IPS DF 4.7 (cell line): ENCODE data around the gene ANKRD30B.
"Not testable (repeated sequence)": the region's sequence is repeated elsewhere in the genome, so short reads cannot be mapped to it uniquely, and the experiment has no call there.

Experiments
- DNase-seq: peaks from one replicate; pipeline ENCODE4 v3.0.0-alpha.2; 2013; ENCODE audit warnings: low spot score; ENCODE audit errors: extremely low read depth

Gene ANKRD30B, protein sequence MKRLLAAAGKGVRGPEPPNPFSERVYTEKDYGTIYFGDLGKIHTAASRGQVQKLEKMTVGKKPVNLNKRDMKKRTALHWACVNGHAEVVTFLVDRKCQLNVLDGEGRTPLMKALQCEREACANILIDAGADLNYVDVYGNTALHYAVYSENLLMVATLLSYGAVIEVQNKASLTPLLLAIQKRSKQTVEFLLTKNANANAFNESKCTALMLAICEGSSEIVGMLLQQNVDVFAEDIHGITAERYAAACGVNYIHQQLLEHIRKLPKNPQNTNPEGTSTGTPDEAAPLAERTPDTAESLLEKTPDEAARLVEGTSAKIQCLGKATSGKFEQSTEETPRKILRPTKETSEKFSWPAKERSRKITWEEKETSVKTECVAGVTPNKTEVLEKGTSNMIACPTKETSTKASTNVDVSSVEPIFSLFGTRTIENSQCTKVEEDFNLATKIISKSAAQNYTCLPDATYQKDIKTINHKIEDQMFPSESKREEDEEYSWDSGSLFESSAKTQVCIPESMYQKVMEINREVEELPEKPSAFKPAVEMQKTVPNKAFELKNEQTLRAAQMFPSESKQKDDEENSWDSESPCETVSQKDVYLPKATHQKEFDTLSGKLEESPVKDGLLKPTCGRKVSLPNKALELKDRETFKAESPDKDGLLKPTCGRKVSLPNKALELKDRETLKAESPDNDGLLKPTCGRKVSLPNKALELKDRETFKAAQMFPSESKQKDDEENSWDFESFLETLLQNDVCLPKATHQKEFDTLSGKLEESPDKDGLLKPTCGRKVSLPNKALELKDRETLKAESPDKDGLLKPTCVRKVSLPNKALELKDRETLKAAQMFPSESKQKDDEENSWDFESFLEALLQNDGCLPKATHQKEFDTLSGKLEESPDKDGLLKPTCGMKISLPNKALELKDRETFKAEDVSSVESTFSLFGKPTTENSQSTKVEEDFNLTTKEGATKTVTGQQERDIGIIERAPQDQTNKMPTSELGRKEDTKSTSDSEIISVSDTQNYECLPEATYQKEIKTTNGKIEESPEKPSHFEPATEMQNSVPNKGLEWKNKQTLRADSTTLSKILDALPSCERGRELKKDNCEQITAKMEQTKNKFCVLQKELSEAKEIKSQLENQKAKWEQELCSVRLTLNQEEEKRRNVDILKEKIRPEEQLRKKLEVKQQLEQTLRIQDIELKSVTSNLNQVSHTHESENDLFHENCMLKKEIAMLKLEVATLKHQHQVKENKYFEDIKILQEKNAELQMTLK (N-terminal part only)

DNA sequence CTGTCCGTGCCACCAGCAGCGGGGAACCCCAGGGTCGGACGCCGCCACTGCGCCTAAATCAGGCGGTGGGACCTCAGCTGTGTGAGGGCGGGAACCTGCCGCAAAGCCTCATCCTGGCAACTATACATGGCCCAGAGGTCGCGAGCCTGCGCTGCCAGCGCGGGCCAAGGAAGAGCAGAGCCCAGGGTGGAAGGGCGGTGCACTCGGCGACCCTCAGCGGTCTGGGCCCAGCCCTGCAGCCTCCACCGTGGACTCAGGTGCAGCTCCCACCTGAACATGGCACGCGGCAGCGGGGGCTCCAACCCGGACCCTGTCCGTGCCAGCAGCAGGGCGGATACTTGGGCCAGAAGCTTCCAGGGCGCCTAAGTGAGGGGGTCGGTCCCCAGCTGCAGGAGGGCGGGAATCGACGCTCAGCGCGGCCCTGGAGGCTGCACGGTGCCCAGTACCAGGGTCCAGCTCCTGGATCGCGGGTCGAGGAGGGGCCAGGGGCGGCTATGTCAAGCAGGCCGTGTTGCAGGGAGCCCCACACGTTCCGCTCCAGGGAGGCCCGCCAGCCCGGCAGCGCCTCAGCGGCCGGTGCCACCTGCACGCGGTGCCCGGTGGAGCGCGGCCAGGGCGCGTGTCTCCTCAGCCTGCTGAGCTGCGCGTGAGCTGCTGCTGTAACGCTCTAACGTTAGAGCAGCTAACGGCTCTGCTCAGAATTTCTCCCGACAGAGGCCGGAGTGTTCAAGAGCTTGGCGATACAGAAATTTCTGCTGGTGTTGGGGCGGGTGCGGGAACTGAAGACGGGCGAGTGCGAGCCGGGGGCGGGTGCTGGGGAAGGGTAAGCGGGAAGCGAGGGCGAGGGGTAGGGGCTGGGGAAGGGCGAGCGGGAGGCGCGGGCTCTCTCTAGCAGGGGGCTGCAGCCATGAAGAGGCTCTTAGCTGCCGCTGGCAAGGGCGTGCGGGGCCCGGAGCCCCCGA, at the start of gene ANKRD30B:
Gene ANKRD30B, plus strand, starts transcription at position 660 of the 962 bp plus-strand sequence. Its CDS starts 248 bp downstream, at position 908.
- DNase-seq, result no peak

DNA sequence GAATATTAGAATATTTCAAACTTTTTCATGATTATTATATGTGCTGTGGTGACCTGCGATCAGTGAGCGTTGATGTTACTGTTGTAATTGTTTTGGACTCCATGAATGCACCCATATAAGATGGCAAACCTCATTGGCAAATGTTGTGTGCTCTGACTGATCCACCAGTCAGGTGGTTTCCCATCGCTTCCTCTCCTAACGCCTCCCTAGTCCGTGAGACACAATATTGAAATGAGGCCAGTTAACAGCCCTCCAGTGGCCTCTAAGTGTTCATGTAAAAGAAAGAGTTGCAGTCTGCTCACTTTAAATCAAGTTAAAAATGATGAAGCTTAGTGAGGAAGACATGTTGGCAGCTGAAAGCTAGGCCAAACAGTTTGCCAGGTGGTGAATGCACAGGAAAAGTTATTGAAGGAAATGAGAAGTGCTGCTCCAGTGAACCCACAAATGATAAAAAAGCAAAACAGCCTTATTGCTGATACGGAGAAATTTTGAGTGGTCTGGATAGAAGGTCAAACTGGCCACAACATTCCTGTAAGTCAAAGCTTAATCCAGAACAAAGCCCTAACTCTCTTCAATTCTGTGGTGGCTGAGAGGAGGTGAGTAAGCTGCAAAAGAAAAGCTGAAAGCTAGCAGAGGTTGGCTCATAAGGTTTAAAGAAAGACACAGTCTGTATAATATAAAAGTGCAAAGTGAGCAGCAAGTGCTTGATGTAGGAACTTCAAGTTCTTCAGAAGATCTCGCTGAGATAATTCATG, 46.5 kb upstream of the ANKRD30B start:
- not testable (repeated sequence) for DNase-seq

DNA sequence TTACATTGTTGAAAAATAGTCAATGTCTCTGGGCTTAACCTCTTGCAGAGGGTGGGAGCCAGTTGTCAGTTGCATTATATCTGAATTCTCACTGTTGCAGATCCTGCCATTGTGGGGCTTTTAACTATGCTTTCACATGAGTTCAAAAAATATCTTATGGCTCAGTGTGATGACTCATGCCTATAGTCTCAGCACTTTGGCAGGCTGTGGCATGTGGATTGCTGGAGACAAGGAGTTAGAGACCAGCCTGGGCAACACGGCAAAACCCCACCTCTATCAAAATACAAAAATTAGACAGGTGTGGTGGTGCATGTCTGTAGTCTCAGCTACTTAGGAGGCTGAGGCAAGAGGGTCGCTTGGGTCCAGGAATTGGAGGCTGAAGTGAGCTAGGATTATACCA, 38.2 kb upstream of the ANKRD30B start:
- not testable (repeated sequence) for DNase-seq

DNA sequence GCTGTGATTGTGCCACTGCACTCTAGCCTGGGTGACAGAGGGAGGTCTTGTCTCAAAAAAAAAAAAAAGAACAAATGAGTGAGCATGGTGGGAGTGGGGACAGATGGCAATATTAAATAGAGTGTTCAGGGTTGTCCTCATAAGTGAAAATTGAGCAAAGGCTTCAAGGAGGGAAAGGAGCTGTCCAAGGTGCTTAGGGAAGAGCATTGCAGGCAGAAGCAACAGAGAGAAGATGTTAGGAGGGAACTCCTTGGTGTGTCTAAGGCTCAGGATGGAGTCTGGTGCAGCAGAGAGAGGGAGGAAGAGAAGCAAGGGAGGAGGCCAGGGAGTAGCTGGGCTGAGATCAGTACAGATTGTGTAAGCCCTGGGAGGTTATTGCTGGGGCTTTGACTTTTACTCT, 26.4 kb upstream of the ANKRD30B start:
- not testable (repeated sequence) for DNase-seq

DNA sequence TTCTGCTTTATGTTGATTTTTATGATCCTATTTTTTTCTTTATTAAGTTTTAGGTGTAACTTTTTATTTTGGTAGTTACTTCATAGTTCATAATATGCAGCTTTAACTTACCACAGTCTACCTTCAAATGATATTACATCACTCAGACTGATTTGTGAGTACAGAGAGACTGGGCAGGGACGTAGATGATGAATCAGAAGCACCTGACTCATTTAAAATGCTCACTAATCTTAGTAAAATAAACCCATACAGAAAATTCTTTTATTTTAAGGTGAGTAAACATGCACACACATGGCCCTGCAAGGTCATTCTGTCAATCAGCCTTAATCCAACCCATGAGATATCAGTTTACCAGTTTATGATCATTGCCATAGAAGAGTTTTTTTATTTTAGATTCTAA, 8.9 kb upstream of the ANKRD30B start:
- not testable (repeated sequence) for DNase-seq

DNA sequence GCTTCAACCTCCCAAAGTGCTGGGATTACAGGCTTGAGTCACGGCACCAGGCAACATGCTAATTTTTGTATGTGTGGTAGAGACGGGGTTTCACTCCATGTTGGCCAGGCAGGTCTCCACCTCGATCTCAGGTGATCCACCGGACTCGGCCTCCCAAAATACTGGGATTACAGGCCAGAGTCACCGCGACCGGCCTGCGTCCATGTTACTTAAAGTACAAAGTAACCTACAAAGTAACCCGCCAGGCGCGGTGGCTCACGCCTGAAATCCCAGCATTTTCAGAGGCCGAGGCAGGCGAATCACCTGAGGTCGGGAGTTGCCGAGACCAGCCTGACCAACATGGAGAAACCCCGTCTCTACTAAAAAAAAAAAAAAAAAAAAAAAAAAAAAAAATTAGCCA, 1.1 kb upstream of the ANKRD30B start:
- DNase-seq, result no peak

DNA sequence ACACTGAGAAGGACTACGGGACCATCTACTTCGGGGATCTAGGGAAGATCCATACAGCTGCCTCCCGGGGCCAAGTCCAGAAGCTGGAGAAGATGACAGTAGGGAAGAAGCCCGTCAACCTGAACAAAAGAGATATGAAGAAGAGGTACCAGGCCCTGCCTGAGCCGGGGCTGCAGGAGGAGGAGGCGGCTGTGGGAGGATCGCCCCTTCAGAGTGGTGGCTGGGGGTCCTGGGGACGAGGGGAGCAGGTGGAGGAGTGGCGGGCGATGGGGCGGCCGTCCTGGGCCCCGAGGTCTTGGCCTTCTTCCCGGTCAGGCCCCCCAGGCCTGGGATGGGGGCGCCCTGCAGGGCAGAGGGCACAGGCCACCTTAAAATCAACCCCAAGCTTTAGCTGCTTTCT, 524 bp downstream of the ANKRD30B start:
- no peak for DNase-seq

DNA sequence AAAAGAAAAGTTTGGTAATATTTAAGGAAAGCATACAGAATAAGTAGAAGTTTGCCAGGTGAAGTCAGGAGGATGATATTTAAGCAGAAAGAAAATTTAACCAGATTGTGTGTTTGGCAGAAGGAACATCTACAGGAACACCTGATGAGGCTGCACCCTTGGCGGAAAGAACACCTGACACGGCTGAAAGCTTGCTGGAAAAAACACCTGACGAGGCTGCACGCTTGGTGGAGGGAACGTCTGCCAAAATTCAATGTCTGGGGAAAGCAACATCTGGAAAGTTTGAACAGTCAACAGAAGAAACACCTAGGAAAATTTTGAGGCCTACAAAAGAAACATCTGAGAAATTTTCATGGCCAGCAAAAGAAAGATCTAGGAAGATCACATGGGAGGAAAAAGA, 15.6 kb downstream of the ANKRD30B start:
- not testable (repeated sequence) for DNase-seq

DNA sequence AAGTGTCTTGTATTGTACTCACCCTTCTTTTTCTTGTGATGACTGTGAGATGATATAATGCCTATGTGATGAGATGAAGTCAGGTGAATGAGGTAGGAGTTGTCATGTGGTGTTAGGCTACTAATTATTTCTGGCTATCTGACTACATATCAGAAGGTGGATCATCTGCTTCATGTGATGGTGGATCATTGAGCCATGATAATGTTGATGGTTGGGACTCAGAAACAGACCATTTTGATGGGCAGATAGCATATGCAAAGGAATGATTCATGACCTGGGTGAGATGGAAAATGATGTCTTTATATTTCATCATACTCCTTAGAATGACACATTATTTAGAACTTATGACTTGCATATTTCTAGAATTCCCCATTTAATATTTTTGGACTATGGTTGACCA, 19.5 kb downstream of the ANKRD30B start:
- DNase-seq, result no peak

DNA sequence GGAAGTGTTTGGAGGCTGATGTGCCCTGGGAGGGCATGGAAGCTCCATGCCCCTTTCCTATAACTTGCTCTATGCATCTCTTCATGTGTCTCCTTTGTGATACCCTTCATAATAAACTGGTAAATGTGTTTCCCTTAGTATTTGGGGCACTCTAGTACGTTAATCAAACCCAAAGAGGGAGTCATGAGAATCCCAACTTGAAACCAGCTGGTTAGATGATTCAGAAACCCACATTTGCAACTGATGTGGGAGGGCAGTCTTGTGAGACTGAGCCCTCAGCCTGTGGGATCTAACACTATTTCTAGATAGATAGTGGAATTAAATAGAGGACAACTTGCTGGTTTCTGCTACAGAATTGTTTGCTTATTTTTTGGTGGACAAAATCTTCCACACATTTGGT, 20.3 kb downstream of the ANKRD30B start:
- no peak for DNase-seq

DNA sequence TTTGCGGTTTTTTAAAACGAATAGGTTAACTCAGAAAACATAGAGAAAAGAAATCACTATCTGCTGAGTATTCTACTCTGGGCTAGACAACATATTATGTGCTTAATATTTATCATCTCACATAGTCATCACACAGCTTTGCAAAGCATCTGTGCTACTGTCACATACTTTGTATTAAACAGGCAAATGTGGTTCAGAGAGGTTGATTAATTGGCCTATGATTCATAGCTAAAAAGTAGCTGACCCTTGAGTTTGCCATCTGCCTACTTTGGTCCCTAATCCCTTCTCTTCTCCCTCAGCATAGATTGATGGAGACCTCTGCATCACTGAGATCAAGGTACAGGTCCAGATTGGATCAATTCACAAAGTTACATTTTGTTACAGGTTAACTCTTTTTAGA, 21.4 kb downstream of the ANKRD30B start:
- DNase-seq, result no peak

DNA sequence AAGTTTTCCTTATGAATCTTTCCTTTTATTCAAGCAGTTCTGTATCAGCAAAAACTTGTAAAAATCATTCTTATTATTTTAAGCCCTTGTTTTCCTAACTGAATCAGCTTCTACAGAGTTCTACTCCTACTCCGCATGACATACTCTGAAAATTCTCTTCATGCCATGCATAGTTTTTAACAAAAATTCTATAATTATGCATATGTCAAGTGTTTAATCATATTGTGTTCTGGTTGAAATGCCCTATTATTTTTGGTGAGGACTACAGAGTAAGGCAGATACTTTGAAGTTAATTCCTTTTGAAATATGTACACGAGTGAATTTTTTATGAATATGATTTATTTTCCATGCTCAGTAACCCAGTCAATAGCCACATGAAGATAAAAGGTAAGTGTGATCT, 28.8 kb downstream of the ANKRD30B start:
- no peak for DNase-seq

DNA sequence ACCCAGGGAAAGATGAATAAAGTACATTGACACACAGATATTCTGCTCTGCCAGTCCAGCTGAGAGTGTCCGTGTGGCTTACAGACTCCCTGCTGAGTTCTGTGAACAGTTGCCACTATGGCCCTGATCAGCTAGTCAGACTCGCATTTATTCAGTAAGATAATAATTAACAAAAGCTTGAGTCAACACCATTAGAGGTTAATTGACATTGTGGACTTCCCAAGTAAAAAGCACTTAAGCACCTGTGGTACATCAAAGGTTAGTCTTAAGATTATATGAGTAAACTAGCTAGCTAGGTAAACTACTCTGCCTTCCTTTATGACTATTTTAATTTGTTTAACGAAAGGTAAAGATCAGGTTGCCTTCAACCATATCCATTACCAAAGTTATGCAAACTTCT, 33.7 kb downstream of the ANKRD30B start:
- DNase-seq, result no peak

DNA sequence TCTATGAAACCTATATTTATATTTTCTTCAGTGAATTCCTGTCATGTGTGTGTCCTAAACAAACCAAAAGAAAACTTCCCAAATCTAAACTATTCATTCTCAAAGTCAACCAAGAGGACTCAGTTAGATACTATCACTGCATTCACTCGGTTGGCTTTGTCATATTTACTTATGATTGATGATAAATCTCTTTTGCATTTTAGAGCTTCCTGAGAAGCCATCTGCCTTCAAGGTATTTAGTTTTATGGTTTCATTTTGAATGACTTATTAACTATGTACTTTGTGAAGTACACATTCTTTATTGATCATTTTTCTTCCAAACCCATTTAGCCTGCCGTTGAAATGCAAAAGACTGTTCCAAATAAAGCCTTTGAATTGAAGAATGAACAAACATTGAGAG, 36.2 kb downstream of the ANKRD30B start:
- DNase-seq, result no peak

DNA sequence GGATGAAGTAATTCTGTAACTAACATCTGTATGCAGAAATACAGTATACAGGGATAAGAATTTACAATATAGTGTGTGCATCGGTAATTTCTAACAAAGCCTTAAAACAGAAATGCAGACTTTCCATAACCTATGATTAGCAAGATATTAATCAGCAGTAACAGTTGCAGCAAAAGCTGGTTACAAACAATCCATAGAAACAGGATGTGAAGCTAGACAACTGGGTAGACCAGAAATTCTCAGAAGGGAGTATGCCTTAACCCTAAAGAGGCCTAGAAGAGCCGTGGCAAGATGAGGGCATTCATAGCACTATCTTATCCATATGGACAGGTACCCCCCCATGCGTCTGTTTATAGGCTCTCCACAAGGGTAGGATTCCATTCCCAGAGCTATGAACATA, 48.9 kb downstream of the ANKRD30B start:
- not testable (repeated sequence) for DNase-seq

DNA sequence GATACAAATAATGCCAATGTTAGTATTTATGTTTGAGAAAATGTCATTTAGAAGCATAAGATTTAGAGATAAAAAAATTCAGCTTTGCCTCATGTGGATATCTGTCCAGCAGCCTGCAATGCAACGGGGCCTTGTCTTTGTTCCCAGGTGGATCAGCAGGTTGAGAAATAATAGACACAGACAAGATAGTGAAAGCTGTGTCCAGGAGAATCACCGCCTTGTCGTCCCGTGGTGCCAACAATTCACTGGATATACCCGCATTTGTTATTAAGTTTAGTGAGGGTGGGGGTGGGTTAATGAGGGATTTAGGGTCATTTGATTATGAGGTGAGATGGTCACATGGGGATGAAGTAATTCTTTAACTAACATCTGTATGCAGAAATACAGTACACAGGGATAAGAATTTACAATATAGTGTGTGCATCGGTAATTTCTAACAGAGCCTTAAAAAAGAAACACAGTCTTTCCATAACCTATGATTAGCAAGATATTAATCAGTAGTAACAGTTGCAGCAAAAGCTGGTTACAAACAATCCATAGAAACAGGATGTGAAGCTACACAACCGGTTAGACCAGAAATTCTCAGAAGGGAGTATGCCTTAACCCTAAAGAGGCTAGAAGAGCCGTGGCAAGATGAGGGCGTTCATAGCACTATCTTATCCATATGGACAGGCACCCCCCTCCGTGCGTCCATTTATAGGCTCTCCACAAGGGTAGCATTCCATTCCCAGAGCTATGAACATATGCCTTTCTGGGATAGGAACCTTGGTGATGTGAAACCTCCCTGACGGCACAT, 50.2 kb downstream of the ANKRD30B start:
- not testable (repeated sequence) for DNase-seq

DNA sequence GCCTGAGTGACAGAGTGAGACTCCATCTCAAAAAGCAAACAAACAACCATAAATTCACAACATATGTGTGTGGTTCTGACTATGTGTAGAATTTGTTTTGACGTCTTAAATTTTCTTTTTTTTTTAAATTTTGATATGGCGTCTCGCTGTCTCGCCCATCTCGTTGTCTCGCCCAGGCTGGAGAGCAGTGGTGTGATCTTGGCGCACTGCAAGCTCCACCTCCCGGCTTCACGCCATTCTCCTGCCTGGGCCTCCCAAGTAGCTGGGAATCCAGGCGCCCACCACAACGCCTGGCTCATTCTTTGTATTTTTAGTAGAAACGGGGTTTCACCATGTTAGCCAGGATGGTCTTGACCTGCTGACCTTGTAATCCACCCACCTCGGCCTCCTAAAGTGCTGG, 63.1 kb downstream of the ANKRD30B start:
- DNase-seq, result not testable (repeated sequence)

DNA sequence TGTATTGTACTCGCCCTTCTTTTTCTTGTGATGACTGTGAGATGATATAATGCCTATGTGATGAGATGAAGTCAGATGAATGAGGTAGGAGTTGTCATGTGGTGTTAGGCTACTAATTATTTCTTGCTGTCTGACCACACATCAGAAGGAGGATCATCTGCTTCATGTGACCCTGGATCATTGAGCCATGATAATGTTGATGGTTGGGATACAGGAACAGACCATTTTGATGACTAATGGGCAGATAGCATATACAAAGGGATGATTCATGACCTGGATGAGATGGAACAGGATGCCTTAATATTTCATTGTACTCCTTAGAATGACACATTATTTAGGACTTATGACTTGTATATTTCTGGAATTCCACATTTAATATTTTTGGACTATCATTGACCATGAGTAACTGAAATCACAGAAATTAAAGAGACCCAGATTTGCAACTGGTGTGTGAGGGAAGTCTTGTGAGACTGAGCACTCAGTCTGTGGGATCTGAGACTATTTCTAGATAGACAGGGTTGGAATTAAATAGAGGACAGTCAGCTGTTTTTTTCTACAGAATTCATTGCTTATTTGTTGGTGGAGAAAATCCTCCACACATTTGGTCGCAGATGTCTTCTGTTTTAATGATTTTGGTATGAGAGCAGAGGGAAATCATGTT, 79.1 kb downstream of the ANKRD30B start:
- not testable (repeated sequence) for DNase-seq
